ENCODE measurements around the gene INSM1. TPM values are rescaled to one million over a fixed set of nuclear protein-coding genes. Genes with fewer than 3 reads are reported as not detected.

INSM1 gene
- polyA plus RNA-seq, 1 donor (not counting 4 experiments of a cell fraction or from before 2014, with no cell fraction given): not detected

DNA sequence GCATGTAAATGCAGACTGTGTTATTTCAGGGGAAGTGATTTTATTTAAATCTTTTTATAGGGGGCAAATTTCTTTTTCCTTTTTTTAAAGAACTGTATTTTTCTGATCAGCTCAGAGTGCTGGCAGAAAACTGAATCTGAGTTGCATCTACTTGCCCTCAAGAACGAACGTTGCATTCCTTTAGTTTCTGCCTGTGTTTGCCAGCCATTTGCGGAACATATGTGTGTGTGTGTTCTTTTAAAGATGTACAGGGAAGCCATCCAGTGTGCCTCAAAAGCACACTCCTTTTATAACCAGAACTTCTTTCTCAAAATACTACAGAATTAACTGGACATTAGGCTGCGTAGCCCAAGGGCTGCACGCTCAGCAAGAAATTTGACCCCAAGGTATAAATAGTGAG is 25.8 kb upstream of the INSM1 start:
- no peak for TF ChIP-seq EZH2 (IDR thresholded peaks at IDR 0.05; ENCODE audit: low read length)
- TF ChIP-seq, protein P1, sequence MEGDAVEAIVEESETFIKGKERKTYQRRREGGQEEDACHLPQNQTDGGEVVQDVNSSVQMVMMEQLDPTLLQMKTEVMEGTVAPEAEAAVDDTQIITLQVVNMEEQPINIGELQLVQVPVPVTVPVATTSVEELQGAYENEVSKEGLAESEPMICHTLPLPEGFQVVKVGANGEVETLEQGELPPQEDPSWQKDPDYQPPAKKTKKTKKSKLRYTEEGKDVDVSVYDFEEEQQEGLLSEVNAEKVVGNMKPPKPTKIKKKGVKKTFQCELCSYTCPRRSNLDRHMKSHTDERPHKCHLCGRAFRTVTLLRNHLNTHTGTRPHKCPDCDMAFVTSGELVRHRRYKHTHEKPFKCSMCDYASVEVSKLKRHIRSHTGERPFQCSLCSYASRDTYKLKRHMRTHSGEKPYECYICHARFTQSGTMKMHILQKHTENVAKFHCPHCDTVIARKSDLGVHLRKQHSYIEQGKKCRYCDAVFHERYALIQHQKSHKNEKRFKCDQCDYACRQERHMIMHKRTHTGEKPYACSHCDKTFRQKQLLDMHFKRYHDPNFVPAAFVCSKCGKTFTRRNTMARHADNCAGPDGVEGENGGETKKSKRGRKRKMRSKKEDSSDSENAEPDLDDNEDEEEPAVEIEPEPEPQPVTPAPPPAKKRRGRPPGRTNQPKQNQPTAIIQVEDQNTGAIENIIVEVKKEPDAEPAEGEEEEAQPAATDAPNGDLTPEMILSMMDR (optimal IDR thresholded peaks at IDR 0.05 in 1 of 3, IDR thresholded peaks at IDR 0.05 in 1 of 3, conservative IDR thresholded peaks at IDR 0.05 in 1 of 3; ENCODE audit: extremely low read depth in 1 of 3, insufficient read depth in 2 of 3, low read length in 3 of 3): no peak
- H3K4me3 ChIP-seq (ENCODE audit: control insufficient read depth in 2 of 3, extremely low read depth in 1 of 3, insufficient read depth in 2 of 3, low read depth in 1 of 3, low read length in 3 of 3): no peak overlapping the region
- H4K20me1 ChIP-seq (ENCODE audit: control insufficient read depth, extremely low read depth, insufficient read depth, low read length): no peaks in the 10 kb centered on the region
- no peaks in the 10 kb centered on the region for H3K79me2 ChIP-seq (ENCODE audit: control insufficient read depth, insufficient read depth, low read length)
- no peak overlapping the region for H3K4me2 ChIP-seq (ENCODE audit: control insufficient read depth, extremely low read depth, insufficient read depth, low read depth, low read length)
- H3K9me1 ChIP-seq (ENCODE audit: control insufficient read depth, extremely low read depth, insufficient read depth, low read length): no peaks in the 10 kb centered on the region
- DNase-seq (ENCODE audit: low read depth, low spot score): no peak
- H3K4me1 ChIP-seq (ENCODE audit: control insufficient read depth, extremely low read depth, insufficient read depth, low read length): no peaks in the 10 kb centered on the region
- no peaks in the 10 kb centered on the region for H3K9me3 ChIP-seq (ENCODE audit: control insufficient read depth, low read depth, low read length)
- no peaks in the 10 kb centered on the region for H3K36me3 ChIP-seq (ENCODE audit: control insufficient read depth in 2 of 2, extremely low read depth in 1 of 2, insufficient read depth in 2 of 2, low read length in 2 of 2)
- no peak overlapping the region for H2AFZ ChIP-seq (ENCODE audit: control insufficient read depth, low read length)
- dilution Hi-C loops (cut with MboI; ENCODE audit: extremely low pct_ligation_motif_present, low sequenced_read_pairs): no loop called here
- no peaks in the 10 kb centered on the region for H3K27me3 ChIP-seq (ENCODE audit: control insufficient read depth, extremely low read depth, insufficient read depth, low read length)
- FAIRE-seq: no peak
- H3K27ac ChIP-seq (ENCODE audit: control insufficient read depth, insufficient read depth, low read length): no peak overlapping the region
- no peak overlapping the region for H3K9ac ChIP-seq (ENCODE audit: control insufficient read depth, extremely low read depth, insufficient read depth, low read length)

- TF ChIP-seq EZH2 (IDR thresholded peaks at IDR 0.05; ENCODE audit: low read length): no peak
- TF ChIP-seq, protein P1 (optimal IDR thresholded peaks at IDR 0.05 in 1 of 3, IDR thresholded peaks at IDR 0.05 in 1 of 3, conservative IDR thresholded peaks at IDR 0.05 in 1 of 3; ENCODE audit: extremely low read depth in 1 of 3, insufficient read depth in 2 of 3, low read length in 3 of 3): no peak
- no peaks in the 10 kb centered on the region for H3K36me3 ChIP-seq (ENCODE audit: control insufficient read depth in 2 of 2, extremely low read depth in 1 of 2, insufficient read depth in 2 of 2, low read length in 2 of 2)
- no peak overlapping the region for H3K9ac ChIP-seq (ENCODE audit: control insufficient read depth, extremely low read depth, insufficient read depth, low read length)
Observed at GRCh38 chr20:20343932-20344331, 24.0 kb upstream of the INSM1 start.

More at GRCh38 chr20:20343932-20344331, 24.0 kb upstream of the INSM1 start:
- no peaks in the 10 kb centered on the region for H3K27me3 ChIP-seq (ENCODE audit: control insufficient read depth, extremely low read depth, insufficient read depth, low read length)
- H2AFZ ChIP-seq (ENCODE audit: control insufficient read depth, low read length): no peak overlapping the region
- dilution Hi-C loops (cut with MboI; ENCODE audit: extremely low pct_ligation_motif_present, low sequenced_read_pairs): no loop called here
- H3K79me2 ChIP-seq (ENCODE audit: control insufficient read depth, insufficient read depth, low read length): no peaks in the 10 kb centered on the region
- no peak overlapping the region for H3K4me2 ChIP-seq (ENCODE audit: control insufficient read depth, extremely low read depth, insufficient read depth, low read depth, low read length)
- no peak overlapping the region for H3K27ac ChIP-seq (ENCODE audit: control insufficient read depth, insufficient read depth, low read length)
- no peaks in the 10 kb centered on the region for H4K20me1 ChIP-seq (ENCODE audit: control insufficient read depth, extremely low read depth, insufficient read depth, low read length)
- no peaks in the 10 kb centered on the region for H3K9me1 ChIP-seq (ENCODE audit: control insufficient read depth, extremely low read depth, insufficient read depth, low read length)
- H3K9me3 ChIP-seq (ENCODE audit: control insufficient read depth, low read depth, low read length): no peaks in the 10 kb centered on the region
- no peak overlapping the region for H3K4me3 ChIP-seq (ENCODE audit: control insufficient read depth in 2 of 3, extremely low read depth in 1 of 3, insufficient read depth in 2 of 3, low read depth in 1 of 3, low read length in 3 of 3)
- no peak for DNase-seq (ENCODE audit: low read depth, low spot score)
- FAIRE-seq: no peak
- H3K4me1 ChIP-seq (ENCODE audit: control insufficient read depth, extremely low read depth, insufficient read depth, low read length): no peaks in the 10 kb centered on the region
